HepG2 (cell line): ENCODE measurements around the gene LCORL. TPM values are rescaled to one million over a fixed set of nuclear protein-coding genes. Genes with fewer than 3 reads are reported as not detected.

ENCODE experiments used
- CREM ChIP-seq, 2 experiments: sonication (generic) in 1 of 2; formaldehyde crosslinking in 1 of 2; IDR thresholded peaks; 2 replicates each; pipeline versions ENCODE4 v1.4.0 to v1.6.1; 2016 to 2020; ENCODE audit warnings: antibody characterized with exemption in 1 of 2, mild to moderate bottlenecking in 1 of 2, missing genetic modification reagents in 1 of 2
- DR1 ChIP-seq: sonication (generic); formaldehyde crosslinking; IDR thresholded peaks from 2 replicates; pipeline ENCODE4 v1.8.0; 2021; ENCODE audit warnings: mild to moderate bottlenecking, missing genetic modification reagents, inconsistent platforms
- HMGXB3 ChIP-seq: sonication (generic); formaldehyde crosslinking; IDR thresholded peaks from 2 replicates; pipeline ENCODE4 v1.4.0; 2020; ENCODE audit warnings: missing genetic modification reagents, borderline replicate concordance
- IKZF4 ChIP-seq: sonication (generic); formaldehyde crosslinking; IDR thresholded peaks from 2 replicates; pipeline ENCODE4 v1.5.1; 2020; ENCODE audit warnings: borderline replicate concordance, mild to moderate bottlenecking, low read depth, missing genetic modification reagents; ENCODE audit errors: not compliant biosample characterization
- IRF9 ChIP-seq: sonication (generic); formaldehyde crosslinking; IDR thresholded peaks from 2 replicates; pipeline ENCODE4 v1.8.0; 2022; ENCODE audit warnings: missing genetic modification reagents, mild to moderate bottlenecking, borderline replicate concordance
- KDM4B ChIP-seq: sonication (generic); formaldehyde crosslinking; IDR thresholded peaks from 2 replicates; pipeline ENCODE4 v1.4.0; 2020; ENCODE audit warnings: missing genetic modification reagents
- MIXL1 ChIP-seq: IDR thresholded peaks from 2 replicates; pipeline ENCODE4 v1.6.1; 2016
- PAXIP1 ChIP-seq: sonication (generic); formaldehyde crosslinking; conservative IDR thresholded peaks from 2 replicates; pipeline ENCODE4 v1.4.0; 2020; ENCODE audit warnings: mild to moderate bottlenecking, missing genetic modification reagents, moderate library complexity
- SNAI1 ChIP-seq: sonication (generic); formaldehyde crosslinking; IDR thresholded peaks from 2 replicates; pipeline ENCODE4 v1.5.0; 2020; ENCODE audit warnings: mild to moderate bottlenecking, missing genetic modification reagents, borderline replicate concordance
- TBX2 ChIP-seq: sonication (generic); formaldehyde crosslinking; IDR thresholded peaks from 2 replicates; pipeline ENCODE4 v1.5.0; 2020; ENCODE audit warnings: missing genetic modification reagents, mild to moderate bottlenecking, borderline replicate concordance
- YY1 ChIP-seq: IDR thresholded peaks from 2 replicates; pipeline ENCODE4 v1.6.1; 2011; ENCODE audit warnings: low read length, low read depth, moderate library complexity, mild to moderate bottlenecking; ENCODE audit not compliant: insufficient read depth, insufficient replicate concordance
- ZC3H13 ChIP-seq: sonication (generic); formaldehyde crosslinking; IDR thresholded peaks from 2 replicates; pipeline ENCODE4 v1.8.1; 2023; ENCODE audit warnings: mild to moderate bottlenecking, missing genetic modification reagents, moderate library complexity
- ZFP36L1 ChIP-seq: sonication (generic); formaldehyde crosslinking; IDR thresholded peaks from 2 replicates; pipeline ENCODE4 v1.8.0; 2022; ENCODE audit warnings: mild to moderate bottlenecking, missing genetic modification reagents, moderate library complexity
- ZNF143 ChIP-seq: sonication (generic); formaldehyde crosslinking; IDR thresholded peaks from 2 replicates; pipeline ENCODE4 v1.4.0; 2020; ENCODE audit warnings: missing genetic modification reagents
- ZNF253 ChIP-seq: sonication (generic); formaldehyde crosslinking; IDR thresholded peaks from 2 replicates; pipeline ENCODE4 v1.8.0; 2022; ENCODE audit warnings: mild to moderate bottlenecking, missing genetic modification reagents, borderline replicate concordance
- ZNF383 ChIP-seq: sonication (generic); formaldehyde crosslinking; IDR thresholded peaks from 2 replicates; pipeline ENCODE4 v1.4.0; 2020; ENCODE audit warnings: missing genetic modification reagents, mild to moderate bottlenecking, borderline replicate concordance
- ZNF530 ChIP-seq: sonication (generic); formaldehyde crosslinking; IDR thresholded peaks from 2 replicates; pipeline ENCODE4 v1.5.0; 2020; ENCODE audit warnings: low read depth, mild to moderate bottlenecking, missing genetic modification reagents
- ZNF607 ChIP-seq: sonication (generic); formaldehyde crosslinking; IDR thresholded peaks from 2 replicates; pipeline ENCODE4 v1.5.1; 2020; ENCODE audit warnings: missing genetic modification reagents, mild to moderate bottlenecking, borderline replicate concordance
- ZNF724P ChIP-seq: sonication (generic); formaldehyde crosslinking; IDR thresholded peaks from 2 replicates; pipeline ENCODE4 v1.8.0; 2022; ENCODE audit warnings: missing genetic modification reagents, borderline replicate concordance
- polyA plus RNA-seq, 8 experiments: library from polyadenylated mRNA; depleted of rRNA in 3 of 8; stranded (reverse) in 7 of 8; unstranded in 1 of 8; fragments of >200 nt; fragmentation: Illumina TruSeq in 4 of 8; extraction: Trizol in 4 of 8; gene quantifications; 2 replicates each; pipeline versions ENCODE4 v1.2.1 to v1.2.3, GENCODE V29; 2011 to 2016; ENCODE audit warnings: low read depth in 4 of 8, missing spikeins in 1 of 8, mixed read lengths in 1 of 8; ENCODE audit not compliant: insufficient read depth in 1 of 8
- total RNA-seq, 5 experiments: library from RNA; depleted of rRNA; stranded (reverse); fragments of >200 nt; fragmentation: Illumina TruSeq; extraction: Trizol; gene quantifications; 2 replicates each; pipeline ENCODE4 v1.2.3, GENCODE V29; 2016; ENCODE audit warnings: low read depth in 1 of 5

The LCORL gene
- total and polyA plus RNA-seq, 2 of the 13 experiments (the other 11 are each of a cell fraction or from before 2014, with no cell fraction given), result 5.3 to 14.5 TPM

GRCh38 chr4:18021720-18022571, at the start of gene LCORL (continued):
- TF ChIP-seq CREM (IDR thresholded peaks at IDR 0.05), result peak; percentile 89
- TF ChIP-seq CREM (CRISPR knock-in tag; IDR thresholded peaks at IDR 0.05), result no peak
- TF ChIP-seq MIXL1 (CRISPR knock-in tag), result 0 out of 2 replicates have a peak, but pooled peaks have one; percentile 38
- TF ChIP-seq TBX2, result peak; percentile 67; the same call in 1 of the 2 replicates
- TF ChIP-seq PAXIP1 (CRISPR knock-in tag), result 0 out of 2 replicates have a peak, but pooled peaks have one; percentile 34
- peak; percentile 72; the same call in 1 of the 2 replicates for TF ChIP-seq ZNF607 (CRISPR knock-in tag)
- no peak for TF ChIP-seq KDM4B (CRISPR knock-in tag)
- TF ChIP-seq ZC3H13 (CRISPR knock-in tag), result no peak
- TF ChIP-seq ZNF530 (CRISPR knock-in tag), result no peak
- TF ChIP-seq DR1 (CRISPR knock-in tag), result no peak
- peak; percentile 62 for TF ChIP-seq YY1
- no peak for TF ChIP-seq ZNF253 (CRISPR knock-in tag)
- TF ChIP-seq SNAI1 (CRISPR knock-in tag), result no peak
- no peak for TF ChIP-seq ZNF724P (CRISPR knock-in tag)
- TF ChIP-seq ZNF143 (CRISPR knock-in tag), result peak; percentile 97
- no peak for TF ChIP-seq IKZF4 (CRISPR knock-in tag)
- 0 out of 2 replicates have a peak, but pooled peaks have one; percentile 38 for TF ChIP-seq HMGXB3
- TF ChIP-seq IRF9 (CRISPR knock-in tag), result no peak
- peak; percentile 39; the same call in 1 of the 2 replicates for TF ChIP-seq ZFP36L1 (CRISPR knock-in tag)
- TF ChIP-seq ZNF383 (CRISPR knock-in tag), result 0 out of 2 replicates have a peak, but pooled peaks have one; percentile 53
